ENCODE results near the gene RBFOX2.

DNA sequence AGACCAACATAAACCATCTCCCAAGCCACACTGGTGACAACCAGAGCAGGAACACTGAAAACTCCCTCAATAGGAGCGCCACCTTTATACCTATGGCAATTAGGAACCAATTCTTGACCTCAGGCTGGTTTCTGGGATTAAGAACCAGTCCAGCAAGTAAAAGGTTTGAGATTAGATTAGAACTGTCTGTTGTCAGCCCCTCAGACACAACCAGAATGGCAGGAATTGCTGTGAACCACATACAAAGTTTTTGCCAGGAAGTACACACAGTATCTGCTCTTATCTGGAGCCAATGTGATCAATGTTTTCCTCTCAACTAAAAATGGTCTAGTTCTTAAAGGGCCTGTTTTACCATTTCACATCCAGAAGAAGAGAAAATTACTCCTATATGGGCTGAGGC is 55.2 kb downstream of the RBFOX2 start:
- TF ChIP-seq, protein P1, sequence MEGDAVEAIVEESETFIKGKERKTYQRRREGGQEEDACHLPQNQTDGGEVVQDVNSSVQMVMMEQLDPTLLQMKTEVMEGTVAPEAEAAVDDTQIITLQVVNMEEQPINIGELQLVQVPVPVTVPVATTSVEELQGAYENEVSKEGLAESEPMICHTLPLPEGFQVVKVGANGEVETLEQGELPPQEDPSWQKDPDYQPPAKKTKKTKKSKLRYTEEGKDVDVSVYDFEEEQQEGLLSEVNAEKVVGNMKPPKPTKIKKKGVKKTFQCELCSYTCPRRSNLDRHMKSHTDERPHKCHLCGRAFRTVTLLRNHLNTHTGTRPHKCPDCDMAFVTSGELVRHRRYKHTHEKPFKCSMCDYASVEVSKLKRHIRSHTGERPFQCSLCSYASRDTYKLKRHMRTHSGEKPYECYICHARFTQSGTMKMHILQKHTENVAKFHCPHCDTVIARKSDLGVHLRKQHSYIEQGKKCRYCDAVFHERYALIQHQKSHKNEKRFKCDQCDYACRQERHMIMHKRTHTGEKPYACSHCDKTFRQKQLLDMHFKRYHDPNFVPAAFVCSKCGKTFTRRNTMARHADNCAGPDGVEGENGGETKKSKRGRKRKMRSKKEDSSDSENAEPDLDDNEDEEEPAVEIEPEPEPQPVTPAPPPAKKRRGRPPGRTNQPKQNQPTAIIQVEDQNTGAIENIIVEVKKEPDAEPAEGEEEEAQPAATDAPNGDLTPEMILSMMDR (IDR thresholded peaks at IDR 0.05; ENCODE audit: control extremely low read depth in 1 of 3, insufficient read depth in 1 of 3, low read depth in 1 of 3, low read length in 3 of 3) = no peak
- no peak for TF ChIP-seq GABPA (IDR thresholded peaks at IDR 0.05; ENCODE audit: borderline replicate concordance, insufficient read depth, low read length)
- no peak for TF ChIP-seq JUN (IDR thresholded peaks at IDR 0.05; ENCODE audit: low read depth, low read length)
- TF ChIP-seq ZNF274 (IDR thresholded peaks at IDR 0.05; ENCODE audit: borderline replicate concordance, extremely low read depth, low read length) = no peak
- TF ChIP-seq BRCA1 (IDR thresholded peaks at IDR 0.05; ENCODE audit: low read depth, low read length) = no peak
- no peak for TF ChIP-seq ASH2L (IDR thresholded peaks at IDR 0.05; ENCODE audit: low read length)
- TF ChIP-seq EGR1 (IDR thresholded peaks at IDR 0.05; ENCODE audit: borderline replicate concordance, low read depth, low read length) = no peak

Data from H1 (cell line).